ENCODE results near the gene AEBP1.

AEBP1 gene

GRCh38 chr7:44059219-44060090 is 44.7 kb upstream of the AEBP1 start:
- TF ChIP-seq, protein P1, sequence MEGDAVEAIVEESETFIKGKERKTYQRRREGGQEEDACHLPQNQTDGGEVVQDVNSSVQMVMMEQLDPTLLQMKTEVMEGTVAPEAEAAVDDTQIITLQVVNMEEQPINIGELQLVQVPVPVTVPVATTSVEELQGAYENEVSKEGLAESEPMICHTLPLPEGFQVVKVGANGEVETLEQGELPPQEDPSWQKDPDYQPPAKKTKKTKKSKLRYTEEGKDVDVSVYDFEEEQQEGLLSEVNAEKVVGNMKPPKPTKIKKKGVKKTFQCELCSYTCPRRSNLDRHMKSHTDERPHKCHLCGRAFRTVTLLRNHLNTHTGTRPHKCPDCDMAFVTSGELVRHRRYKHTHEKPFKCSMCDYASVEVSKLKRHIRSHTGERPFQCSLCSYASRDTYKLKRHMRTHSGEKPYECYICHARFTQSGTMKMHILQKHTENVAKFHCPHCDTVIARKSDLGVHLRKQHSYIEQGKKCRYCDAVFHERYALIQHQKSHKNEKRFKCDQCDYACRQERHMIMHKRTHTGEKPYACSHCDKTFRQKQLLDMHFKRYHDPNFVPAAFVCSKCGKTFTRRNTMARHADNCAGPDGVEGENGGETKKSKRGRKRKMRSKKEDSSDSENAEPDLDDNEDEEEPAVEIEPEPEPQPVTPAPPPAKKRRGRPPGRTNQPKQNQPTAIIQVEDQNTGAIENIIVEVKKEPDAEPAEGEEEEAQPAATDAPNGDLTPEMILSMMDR (conservative IDR thresholded peaks at IDR 0.05; ENCODE audit: control insufficient read depth, insufficient read depth, low read depth, low read length), result no peak
- no peak for DNase-seq (ENCODE audit: low read depth)
- no peak overlapping the region for H3K4me3 ChIP-seq (ENCODE audit: control insufficient read depth, low read depth, low read length)

- no peak for DNase-seq (ENCODE audit: low read depth)
Observed at GRCh38 chr7:44060091-44060947, 43.8 kb upstream of the AEBP1 start.

DNA sequence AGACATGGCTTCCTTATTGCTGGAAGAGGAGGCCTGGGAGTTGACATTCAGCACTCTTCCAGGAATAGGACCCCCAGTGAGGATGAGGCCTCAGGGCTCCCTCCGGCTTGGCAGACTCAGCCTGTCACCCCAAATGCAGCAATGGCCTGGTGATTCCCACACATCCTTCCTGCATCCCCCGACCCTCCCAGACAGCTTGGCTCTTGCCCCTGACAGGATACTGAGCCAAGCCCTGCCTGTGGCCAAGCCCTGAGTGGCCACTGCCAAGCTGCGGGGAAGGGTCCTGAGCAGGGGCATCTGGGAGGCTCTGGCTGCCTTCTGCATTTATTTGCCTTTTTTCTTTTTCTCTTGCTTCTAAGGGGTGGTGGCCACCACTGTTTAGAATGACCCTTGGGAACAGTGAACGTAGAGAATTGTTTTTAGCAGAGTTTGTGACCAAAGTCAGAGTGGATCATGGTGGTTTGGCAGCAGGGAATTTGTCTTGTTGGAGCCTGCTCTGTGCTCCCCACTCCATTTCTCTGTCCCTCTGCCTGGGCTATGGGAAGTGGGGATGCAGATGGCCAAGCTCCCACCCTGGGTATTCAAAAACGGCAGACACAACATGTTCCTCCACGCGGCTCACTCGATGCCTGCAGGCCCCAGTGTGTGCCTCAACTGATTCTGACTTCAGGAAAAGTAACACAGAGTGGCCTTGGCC is 43.0 kb upstream of the AEBP1 start:
- TF ChIP-seq, protein P1 (conservative IDR thresholded peaks at IDR 0.05; ENCODE audit: control insufficient read depth, insufficient read depth, low read depth, low read length), result no peak
- H3K4me3 ChIP-seq (ENCODE audit: control insufficient read depth, low read depth, low read length), result no peak overlapping the region
- DNase-seq (ENCODE audit: low read depth), result no peak

More at GRCh38 chr7:44060091-44060947, 43.8 kb upstream of the AEBP1 start:
- H3K4me3 ChIP-seq (ENCODE audit: control insufficient read depth, low read depth, low read length), result no peak overlapping the region
- TF ChIP-seq, protein P1 (conservative IDR thresholded peaks at IDR 0.05; ENCODE audit: control insufficient read depth, insufficient read depth, low read depth, low read length), result no peak

DNA sequence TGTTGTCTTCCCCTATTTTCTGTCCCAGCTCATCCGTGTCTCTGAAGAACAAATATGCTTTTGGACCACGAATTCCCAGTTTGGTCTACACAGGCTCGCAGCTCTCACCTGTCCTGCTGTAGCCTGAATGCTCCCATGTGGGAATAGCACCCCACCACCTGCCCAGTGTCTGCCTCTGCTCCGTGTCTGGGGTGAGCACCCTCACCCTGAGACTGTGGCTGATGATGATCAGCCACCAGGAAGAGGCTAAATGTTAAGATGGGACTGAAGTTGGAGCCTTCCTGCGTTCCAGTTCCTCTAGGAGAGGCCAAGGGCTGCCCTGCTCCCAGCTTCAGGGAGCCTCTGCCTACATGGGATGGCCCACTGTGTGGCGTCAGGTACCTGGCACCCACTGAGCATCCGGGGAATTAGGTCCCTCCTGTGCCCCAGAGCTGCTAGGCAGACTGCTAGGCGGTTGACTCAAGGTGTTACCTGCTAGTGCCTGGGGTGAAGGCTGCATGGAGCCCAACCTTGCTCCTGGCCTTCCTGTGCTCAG is 42.4 kb upstream of the AEBP1 start:
- DNase-seq (ENCODE audit: low read depth), result no peak
- H3K4me3 ChIP-seq (ENCODE audit: control insufficient read depth, low read depth, low read length), result no peak overlapping the region
- TF ChIP-seq, protein P1 (conservative IDR thresholded peaks at IDR 0.05; ENCODE audit: control insufficient read depth, insufficient read depth, low read depth, low read length), result no peak

- no peak for DNase-seq (ENCODE audit: low read depth)
- H3K4me3 ChIP-seq (ENCODE audit: control insufficient read depth, low read depth, low read length), result no peak overlapping the region
- TF ChIP-seq, protein P1 (conservative IDR thresholded peaks at IDR 0.05; ENCODE audit: control insufficient read depth, insufficient read depth, low read depth, low read length), result no peak
Observed at GRCh38 chr7:44062180-44062902, 41.8 kb upstream of the AEBP1 start.
